Posterior vena cava (tissue), 2 donors: Measurements from ENCODE around the gene KAZN. TPM values are rescaled to one million over a fixed set of nuclear protein-coding genes. Genes with fewer than 3 reads are reported as not detected.

Experiments
- DNase-seq: peaks from one replicate; pipeline ENCODE4 v3.0.0-alpha.2; 2020; ENCODE audit warnings: low spot score
- intact Hi-C, 2 donors: fragments of 100-400 bp; cut with DNase I; formaldehyde crosslinking; loops; one replicate each; pipeline versions ENCODE4 v1.14.1 to v1.14.2; 2022 to 2023
- total RNA-seq, 2 donors: library from RNA; stranded (reverse); fragmentation: NEBNext Ultra II Directional; extraction: Animal tissue kit (Norgen Biotek cat#: 25700); gene quantifications; one replicate each; pipeline ENCODE4 v1.2.1, GENCODE V29; 2021
- donor health status: DM: yes; HTN: yes; CAD: no.
- donor health status: DM: yes; HTN: yes; CAD: no.

KAZN gene
- total RNA-seq, 2 donors from 2014 or later = 6.2 to 10.8 TPM

DNA sequence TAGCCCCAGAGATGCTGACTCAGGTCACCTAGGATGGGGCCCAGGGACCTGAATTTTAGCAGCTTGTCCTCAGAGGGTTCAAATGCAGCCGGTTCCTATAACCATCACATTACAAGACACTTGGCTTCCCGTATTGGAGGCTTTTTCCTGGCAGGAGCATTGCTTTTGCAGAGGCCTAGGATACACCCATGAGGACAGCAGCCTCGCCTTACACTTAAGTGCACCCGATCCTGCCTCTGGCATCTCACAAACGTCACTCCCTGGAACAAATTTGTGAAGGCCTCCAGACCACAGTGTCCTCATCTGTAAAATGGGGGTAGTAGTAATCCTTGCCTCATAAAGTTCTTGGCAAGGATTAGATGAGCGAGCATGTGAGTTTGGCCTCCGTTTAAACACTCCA lies 130.0 kb downstream of the KAZN start:
- no peak for DNase-seq
- intact Hi-C loops = no loop called here

DNA sequence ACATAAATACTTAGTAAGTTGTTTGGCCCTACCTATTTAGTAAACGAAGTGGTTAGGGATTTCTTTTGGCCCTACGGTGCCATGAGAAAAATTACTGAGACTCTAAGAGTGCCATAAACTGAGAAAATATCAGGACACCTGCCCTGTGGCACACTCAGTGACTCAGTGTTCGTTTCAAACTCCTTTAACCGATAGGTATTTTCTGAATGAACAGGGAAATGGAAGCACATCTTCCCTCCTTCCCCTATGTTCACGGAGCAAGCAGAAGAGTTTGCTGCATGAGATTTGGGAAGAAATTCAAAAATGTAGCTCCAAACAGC lies 134.2 kb downstream of the KAZN start:
- no peak for DNase-seq
- intact Hi-C loops = no loop called here

DNA sequence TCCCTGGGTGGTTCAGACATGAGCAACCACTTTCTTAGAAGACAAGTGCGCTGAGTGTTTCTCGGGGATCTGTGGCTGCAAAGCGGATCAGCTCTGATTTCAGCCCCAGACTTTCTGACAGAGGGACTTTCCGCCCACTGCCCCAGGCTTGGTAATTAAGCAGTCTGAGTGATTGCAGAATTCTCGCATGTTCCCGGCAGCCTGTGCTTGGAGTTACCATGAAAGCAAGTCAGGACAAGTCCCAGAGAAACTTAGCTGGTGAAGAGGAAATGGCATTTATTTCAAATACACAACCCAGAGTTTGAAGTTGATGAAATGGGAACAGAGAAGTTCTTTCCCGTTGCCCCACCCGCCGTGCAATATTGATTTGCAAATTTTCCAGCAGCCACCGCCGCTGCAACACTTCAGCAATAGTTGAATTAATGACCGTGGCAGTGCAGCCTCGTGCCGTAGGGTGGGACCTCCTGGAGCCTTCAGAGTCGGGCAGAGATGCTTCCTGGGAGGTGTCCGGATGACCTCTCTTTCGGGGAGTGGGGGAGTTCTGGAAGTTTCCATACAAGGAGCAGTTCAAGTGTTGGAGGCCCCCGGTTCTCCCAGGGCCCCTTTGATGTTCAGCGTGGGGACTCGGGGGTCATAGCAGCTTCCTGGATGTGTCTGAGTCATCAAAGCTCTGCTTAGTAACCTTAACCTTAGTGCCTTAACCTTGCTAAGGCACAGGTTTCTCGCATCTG lies 134.7 kb downstream of the KAZN start:
- intact Hi-C loops = no loop called here
- no peak for DNase-seq

- intact Hi-C loops = no loop called here
- DNase-seq = no peak
Observed at GRCh38 chr1:14733779-14734140, 135.3 kb downstream of the KAZN start.

DNA sequence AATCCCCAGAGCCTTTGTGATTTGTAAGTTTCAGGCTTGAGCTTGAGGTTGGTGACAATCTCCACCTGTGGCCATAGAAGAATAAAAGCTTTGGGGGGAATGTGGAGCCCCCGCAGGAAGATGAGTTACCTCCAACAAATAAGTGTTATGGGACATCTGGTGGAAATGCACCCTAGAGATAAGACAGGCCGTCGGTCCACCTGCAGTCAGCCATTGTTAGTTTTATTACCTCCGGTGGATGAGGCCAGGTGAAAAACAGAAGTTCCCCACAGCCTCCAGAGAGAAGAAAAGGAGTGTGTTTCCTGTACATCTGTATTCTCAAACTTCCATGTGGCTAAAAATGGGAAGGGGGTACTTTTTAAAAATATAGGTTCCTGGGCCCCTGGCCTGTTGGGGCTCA lies 137.4 kb downstream of the KAZN start:
- DNase-seq = no peak
- intact Hi-C loops = no loop called here

- intact Hi-C loops = no loop called here
- DNase-seq = no peak
Observed at GRCh38 chr1:14737561-14738094, 139.1 kb downstream of the KAZN start.

- DNase-seq = no peak
- intact Hi-C loops = no loop called here
Observed at GRCh38 chr1:14738235-14738634, 139.8 kb downstream of the KAZN start.

- DNase-seq = no peak
- intact Hi-C loops = no loop called here
Observed at GRCh38 chr1:14738647-14739046, 140.2 kb downstream of the KAZN start.

DNA sequence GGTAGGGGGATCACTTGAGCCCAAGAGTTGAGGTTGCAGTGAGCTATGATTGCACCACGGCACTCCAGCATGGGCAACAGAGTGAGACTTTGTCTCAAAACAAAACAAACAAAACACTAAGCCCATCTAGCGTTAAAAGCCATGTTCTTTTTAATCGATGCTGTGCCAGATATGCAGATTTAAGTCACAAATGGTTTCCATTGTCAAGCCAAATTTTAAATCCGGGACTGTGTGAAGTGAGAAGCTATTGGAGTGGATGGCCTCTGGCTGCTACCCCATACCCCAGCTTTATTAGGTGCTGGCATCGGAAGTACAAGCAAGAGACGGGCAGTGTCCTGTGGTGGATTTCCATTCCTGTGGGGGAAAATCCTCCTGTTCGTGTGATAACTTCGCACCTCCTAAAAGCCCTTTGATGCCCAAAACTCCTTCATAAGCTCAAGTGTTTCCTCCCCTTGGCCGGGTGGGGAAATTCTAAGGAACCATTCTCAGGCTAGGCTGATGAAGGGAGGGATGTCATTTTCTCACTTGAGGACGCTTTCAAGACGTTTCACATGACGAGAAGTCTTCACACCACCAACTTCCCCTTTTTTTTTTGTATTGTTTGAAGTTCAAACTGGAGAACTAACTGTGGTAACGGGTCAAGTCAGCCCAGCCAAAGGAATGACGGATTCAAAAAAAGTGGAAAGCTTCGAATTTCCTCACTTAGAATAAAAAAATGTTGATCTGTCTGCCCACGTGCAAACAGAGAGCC lies 140.8 kb downstream of the KAZN start:
- intact Hi-C loops = no loop called here
- no peak for DNase-seq

- intact Hi-C loops = no loop called here
- DNase-seq = no peak
Observed at GRCh38 chr1:14740016-14740415, 141.5 kb downstream of the KAZN start.

DNA sequence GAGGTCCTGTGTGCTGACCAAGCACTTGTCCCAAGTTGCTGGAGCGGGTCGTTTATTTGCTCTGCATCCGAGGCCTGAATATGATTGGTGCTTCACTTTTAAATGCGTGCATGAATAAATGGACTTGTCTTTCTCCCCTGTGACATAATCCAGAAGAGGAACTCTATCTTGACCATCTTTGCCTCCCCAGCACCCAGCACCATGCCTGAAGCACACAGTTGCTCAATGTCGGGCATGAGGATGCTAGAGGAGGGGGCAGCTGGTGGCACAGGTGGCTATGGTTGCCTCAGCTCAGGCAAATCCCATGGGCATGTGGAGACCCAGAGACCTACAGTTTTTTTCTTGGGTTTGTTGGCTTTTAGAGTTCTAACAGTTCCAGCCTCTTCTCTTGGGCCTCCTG lies 142.6 kb downstream of the KAZN start:
- intact Hi-C loops = no loop called here
- no peak for DNase-seq

- intact Hi-C loops = no loop called here
Observed at GRCh38 chr1:14741532-14741931, 143.0 kb downstream of the KAZN start.

GRCh38 chr1:14742181-14742980 lies 143.9 kb downstream of the KAZN start:
- no peak for DNase-seq
- intact Hi-C loops = no loop called here

More at GRCh38 chr1:14741532-14741931, 143.0 kb downstream of the KAZN start:
- DNase-seq = no peak

DNA sequence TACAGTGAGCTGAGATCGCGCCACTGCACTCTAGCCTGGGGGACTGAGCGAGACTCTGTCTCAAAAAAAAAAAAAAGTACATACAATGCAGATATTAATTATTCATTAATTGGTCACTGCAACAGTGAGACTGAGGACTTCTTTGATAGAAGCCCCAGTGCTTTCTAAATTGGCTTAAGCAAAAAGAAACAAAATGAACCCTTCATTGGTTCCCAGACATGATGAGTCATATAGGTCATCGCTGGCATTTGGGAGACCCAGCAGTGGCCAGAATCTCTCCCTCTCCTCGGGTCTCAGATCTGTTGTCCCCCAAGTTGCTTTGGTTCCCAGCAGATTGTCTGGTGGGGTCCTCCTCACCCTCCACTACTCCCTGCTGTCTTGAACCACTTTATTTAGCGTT lies 144.9 kb downstream of the KAZN start:
- no peak for DNase-seq

DNA sequence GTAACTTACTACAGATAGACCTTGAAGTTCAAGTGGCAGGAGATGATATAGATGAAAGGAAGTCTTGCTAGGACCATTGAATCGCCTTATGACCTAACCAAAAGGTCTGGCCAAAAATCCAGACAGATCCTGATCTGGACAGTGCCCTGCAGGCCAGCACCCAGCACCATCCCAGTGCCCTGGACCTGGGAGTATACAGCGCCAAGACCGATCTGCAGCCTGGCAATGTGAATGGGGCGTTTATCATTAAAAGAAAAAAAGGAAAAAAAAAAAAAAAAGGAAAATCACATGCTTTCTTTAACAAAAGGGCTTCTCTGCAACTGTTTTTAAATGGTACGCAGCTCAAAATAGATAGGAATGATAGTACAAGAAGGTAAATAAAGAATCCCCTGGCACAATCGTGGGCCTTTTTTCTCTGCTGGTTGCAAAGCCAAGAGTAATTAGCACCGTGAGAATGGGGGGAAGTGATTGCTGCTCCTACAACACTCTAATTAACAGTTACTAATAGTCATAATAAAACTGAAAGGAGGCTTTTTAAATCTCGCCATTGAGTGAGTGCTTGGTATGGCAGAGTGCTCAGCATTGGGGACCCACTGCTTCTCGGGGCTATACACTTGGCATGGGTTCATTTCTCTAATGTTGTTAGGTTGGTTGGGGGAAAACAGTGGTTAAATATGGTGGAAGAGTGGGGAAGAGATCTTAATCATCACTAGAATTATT lies 146.7 kb downstream of the KAZN start:
- no peak for DNase-seq
- intact Hi-C loops = no loop called here

More for the DNA sequence above, 144.9 kb downstream of the KAZN start:
- intact Hi-C loops = no loop called here

DNA sequence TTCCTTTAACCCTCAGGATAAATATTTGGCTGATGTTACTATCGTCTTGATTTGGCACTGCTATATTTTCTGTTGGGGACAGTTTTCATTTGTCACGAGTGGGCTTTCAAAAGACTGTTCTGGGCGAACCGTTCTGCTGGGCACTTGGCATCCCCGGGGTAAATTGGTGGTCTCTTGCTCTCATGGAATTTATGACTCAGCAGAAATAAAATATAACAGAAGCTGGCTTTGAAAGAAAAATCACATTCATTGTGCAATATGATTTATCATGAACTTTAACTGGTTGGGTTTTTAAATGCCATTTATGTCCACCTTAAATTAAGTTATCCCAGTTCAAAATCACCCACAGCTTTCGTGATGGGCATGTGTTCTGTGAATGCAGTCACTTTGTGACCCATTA lies 147.3 kb downstream of the KAZN start:
- intact Hi-C loops = no loop called here
- no peak for DNase-seq

DNA sequence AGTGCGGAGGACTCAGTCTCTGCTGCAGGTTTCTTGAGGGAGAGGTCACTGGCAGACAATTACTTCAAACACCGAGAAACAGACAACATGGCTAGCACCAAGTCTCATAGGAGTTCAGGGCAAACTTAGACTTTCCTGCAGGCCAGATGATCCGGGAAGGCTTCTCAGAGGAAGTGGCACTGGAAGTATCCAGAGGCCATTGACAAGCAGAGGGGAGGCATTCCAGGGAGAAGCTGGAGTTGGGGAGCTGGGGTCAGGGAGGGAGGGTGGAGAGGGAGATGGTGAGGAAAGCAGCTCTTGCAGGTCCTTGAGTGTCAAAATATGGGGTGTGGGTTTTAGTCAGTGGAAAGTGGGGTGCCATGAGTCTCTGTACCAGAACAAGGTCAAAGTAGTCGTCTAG lies 147.9 kb downstream of the KAZN start:
- intact Hi-C loops = no loop called here
- no peak for DNase-seq

- intact Hi-C loops = no loop called here
- DNase-seq = no peak
Observed at GRCh38 chr1:14748151-14748550, 149.7 kb downstream of the KAZN start.

GRCh38 chr1:14748977-14749376 lies 150.5 kb downstream of the KAZN start:
- intact Hi-C loops = no loop called here
- DNase-seq = no peak
